Type B pancreatic cell (in vitro differentiated cells): Measurements from ENCODE around the gene XPC. TPM values are rescaled to one million over a fixed set of nuclear protein-coding genes. Genes with fewer than 3 reads are reported as not detected.

Experiments used
- DNase-seq: peaks from one replicate; pipeline ENCODE4 v3.0.0; 2021; ENCODE audit warnings: mixed read lengths; ENCODE audit not compliant: unreplicated experiment; ENCODE audit errors: extremely low spot score
- H3K27ac Mint-ChIP-seq: 2 replicates; pipeline ENCODE4 v1.8.0; 2021; ENCODE audit warnings: mild to moderate bottlenecking, mixed read lengths
- H3K27me3 Mint-ChIP-seq: 2 replicates; pipeline ENCODE4 v1.8.0; 2021; ENCODE audit warnings: mixed read lengths
- H3K36me3 Mint-ChIP-seq: 2 replicates; pipeline ENCODE4 v1.8.0; 2021; ENCODE audit warnings: mixed read lengths
- H3K4me1 Mint-ChIP-seq: one replicate; pipeline ENCODE4 v1.8.0; 2021; ENCODE audit warnings: mixed read lengths; ENCODE audit not compliant: unreplicated experiment
- H3K4me3 Mint-ChIP-seq: 2 replicates; pipeline ENCODE4 v1.8.0; 2021; ENCODE audit warnings: mild to moderate bottlenecking, mixed read lengths
- H3K9me3 Mint-ChIP-seq: 2 replicates; pipeline ENCODE4 v1.8.0; 2021; ENCODE audit warnings: mixed read lengths
- total RNA-seq: library from RNA; stranded (reverse); gene quantifications from 2 replicates; pipeline ENCODE4 v1.2.1, GENCODE V29; 2021; ENCODE audit warnings: low replicate concordance
- TF ChIP-seq, protein P1 (sequence below): fragments of 200-600 bp; sonication (generic); conservative IDR thresholded peaks from 2 replicates; pipeline ENCODE4 v1.5.0; 2021; ENCODE audit warnings: antibody characterized with exemption, mild to moderate bottlenecking

The XPC gene
- total RNA-seq, 1 donor from 2014 or later, result 44.2 TPM

DNA sequence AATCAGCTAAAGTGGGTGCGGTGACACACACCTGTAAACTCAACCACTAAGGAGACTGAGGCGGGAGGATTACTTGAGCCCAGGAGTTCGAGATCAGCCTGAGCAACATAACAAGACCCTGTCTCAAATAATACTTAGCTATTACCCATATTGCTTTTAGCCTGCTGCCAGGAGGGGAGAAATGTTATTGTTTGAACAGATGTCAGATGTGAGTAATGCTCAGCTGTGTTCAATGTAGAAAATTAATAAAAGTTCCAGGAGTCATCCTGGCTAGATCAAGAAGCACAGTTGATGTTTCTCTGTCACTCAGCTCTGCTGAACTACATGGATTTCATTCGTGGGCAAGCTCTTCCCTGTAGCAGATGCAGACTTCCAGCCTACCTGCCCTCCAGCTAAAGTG lies 22.4 kb upstream of the XPC start:
- Mint-ChIP-seq H3K27ac (no peak overlapping the region), H3K27me3 (no peaks in the 10 kb centered on the region), H3K36me3 (peaks cover 8% of the 10 kb centered on the region), H3K4me1 (peaks cover 6% of the 10 kb centered on the region), H3K9me3 (no peaks in the 10 kb centered on the region), H3K4me3 (no peak overlapping the region)
- DNase-seq, result no peak
- TF ChIP-seq, protein P1, sequence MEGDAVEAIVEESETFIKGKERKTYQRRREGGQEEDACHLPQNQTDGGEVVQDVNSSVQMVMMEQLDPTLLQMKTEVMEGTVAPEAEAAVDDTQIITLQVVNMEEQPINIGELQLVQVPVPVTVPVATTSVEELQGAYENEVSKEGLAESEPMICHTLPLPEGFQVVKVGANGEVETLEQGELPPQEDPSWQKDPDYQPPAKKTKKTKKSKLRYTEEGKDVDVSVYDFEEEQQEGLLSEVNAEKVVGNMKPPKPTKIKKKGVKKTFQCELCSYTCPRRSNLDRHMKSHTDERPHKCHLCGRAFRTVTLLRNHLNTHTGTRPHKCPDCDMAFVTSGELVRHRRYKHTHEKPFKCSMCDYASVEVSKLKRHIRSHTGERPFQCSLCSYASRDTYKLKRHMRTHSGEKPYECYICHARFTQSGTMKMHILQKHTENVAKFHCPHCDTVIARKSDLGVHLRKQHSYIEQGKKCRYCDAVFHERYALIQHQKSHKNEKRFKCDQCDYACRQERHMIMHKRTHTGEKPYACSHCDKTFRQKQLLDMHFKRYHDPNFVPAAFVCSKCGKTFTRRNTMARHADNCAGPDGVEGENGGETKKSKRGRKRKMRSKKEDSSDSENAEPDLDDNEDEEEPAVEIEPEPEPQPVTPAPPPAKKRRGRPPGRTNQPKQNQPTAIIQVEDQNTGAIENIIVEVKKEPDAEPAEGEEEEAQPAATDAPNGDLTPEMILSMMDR, result no peak

DNA sequence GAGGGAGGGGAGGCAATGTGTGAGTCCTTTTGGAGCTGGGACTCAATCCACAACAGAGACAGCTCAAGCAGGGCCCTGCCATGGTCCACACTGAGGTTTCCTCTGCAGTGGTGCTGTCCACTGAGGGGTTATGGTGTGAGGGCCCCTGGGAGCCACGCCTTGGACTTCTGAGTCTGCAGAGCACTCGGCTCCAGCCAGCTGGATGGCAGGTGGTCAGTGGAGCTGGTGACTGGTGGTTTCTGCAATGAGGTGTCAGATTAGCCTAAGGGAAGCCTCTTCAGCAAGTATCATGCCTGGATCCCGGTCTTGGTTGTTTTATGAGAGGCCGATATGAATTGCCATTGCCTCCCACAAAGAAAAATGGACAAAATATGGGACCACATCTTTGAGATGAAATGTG lies 21.9 kb upstream of the XPC start:
- TF ChIP-seq, protein P1, result no peak

DNA sequence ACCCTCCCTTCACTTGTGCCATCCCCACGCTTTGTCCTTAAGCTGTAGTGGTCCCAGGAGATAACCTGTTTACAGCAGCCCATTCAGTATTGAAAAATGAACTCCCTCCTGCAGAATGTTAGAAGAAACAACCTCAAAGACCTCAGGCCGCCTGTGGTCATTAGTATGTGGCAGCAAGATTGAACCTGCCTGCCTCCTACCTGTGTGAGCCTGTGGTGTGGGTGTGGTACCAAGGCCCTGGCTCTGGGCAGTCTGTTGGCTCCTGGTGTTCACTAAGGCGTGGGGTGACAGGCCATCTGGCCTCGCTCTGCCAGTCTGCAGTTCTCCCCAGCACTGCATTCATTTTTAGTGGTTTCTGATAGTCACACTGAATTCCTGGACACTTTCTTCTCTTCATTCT lies 21.2 kb upstream of the XPC start:
- peaks cover 6% of the 10 kb centered on the region for H3K4me1 Mint-ChIP-seq
- peaks cover 8% of the 10 kb centered on the region for H3K36me3 Mint-ChIP-seq
- H3K9me3 Mint-ChIP-seq, result no peaks in the 10 kb centered on the region
- H3K27ac Mint-ChIP-seq, result no peak overlapping the region
- no peak for DNase-seq
- H3K27me3 Mint-ChIP-seq, result no peaks in the 10 kb centered on the region
- TF ChIP-seq, protein P1, result no peak
- H3K4me3 Mint-ChIP-seq, result no peak overlapping the region

More for the DNA sequence above, 21.9 kb upstream of the XPC start:
- no peak overlapping the region for H3K27ac Mint-ChIP-seq
- no peak for DNase-seq
- no peaks in the 10 kb centered on the region for H3K27me3 Mint-ChIP-seq
- H3K9me3 Mint-ChIP-seq, result no peaks in the 10 kb centered on the region
- H3K36me3 Mint-ChIP-seq, result peaks cover 8% of the 10 kb centered on the region
- H3K4me3 Mint-ChIP-seq, result no peak overlapping the region
- peaks cover 6% of the 10 kb centered on the region for H3K4me1 Mint-ChIP-seq

DNA sequence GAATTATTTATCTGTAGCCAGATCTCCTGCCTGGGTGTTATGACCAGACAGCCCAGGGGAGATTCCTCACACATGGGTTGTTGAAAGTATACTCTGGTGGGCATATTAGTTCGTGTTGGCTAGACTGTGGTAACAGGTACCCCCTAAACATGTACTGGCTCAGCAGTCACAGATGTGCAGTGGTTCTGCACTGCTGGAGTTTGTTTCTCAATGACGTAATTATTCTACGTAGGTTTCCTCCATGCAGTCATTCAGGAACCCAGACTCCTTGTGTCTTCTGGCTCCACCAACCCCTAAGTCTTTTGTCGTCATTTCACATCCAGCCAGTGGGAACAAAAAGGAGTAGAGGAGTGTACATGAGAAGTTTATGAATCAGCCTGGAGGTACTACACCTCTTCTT lies 16.5 kb upstream of the XPC start:
- Mint-ChIP-seq H3K4me3 (no peak overlapping the region), H3K27me3 (no peaks in the 10 kb centered on the region), H3K27ac (no peak overlapping the region), H3K4me1 (no peaks in the 10 kb centered on the region), H3K9me3 (no peaks in the 10 kb centered on the region), H3K36me3 (peaks cover 19% of the 10 kb centered on the region)
- TF ChIP-seq, protein P1, result no peak
- no peak for DNase-seq

DNA sequence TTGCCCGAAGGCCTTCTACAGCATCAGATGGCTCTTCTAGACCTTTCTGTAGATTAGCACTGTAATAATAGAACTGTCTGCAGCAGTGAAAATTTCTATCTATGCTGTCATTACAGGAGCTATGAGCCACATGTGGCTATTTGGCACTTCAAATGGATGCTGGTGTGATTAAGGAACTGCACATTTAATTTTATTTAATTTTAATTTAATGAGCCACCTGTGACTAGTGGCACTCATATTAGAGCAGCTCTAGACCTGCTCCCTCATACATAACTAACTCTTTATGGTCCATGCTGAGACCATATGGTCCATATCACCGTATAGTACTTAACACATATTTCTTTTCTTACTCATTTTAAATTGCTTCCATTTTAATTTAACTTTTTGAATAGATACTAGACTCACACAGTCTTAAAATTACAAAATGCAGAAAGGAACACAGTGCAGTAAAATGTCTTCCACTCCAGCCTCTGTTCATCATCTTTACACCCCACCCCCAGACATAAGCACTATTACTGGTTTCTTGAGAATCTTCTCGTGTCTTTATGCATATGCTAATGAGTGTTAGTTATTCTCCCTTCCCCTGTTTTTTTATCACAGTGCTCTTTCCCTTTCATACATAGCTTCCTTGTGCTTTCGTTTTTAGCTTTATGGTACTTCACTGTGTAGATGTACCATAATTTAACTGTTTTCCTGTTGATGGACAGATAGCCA lies 9.8 kb upstream of the XPC start:
- peaks cover 41% of the 10 kb centered on the region for H3K36me3 Mint-ChIP-seq
- H3K27me3 Mint-ChIP-seq, result no peaks in the 10 kb centered on the region
- DNase-seq, result no peak
- TF ChIP-seq, protein P1, result no peak
- no peak overlapping the region for H3K27ac Mint-ChIP-seq
- H3K9me3 Mint-ChIP-seq, result peaks cover 4% of the 10 kb centered on the region
- H3K4me3 Mint-ChIP-seq, result no peak overlapping the region
- H3K4me1 Mint-ChIP-seq, result no peaks in the 10 kb centered on the region
